CD4-positive, alpha-beta T cell treated with Interleukin-4 for 1 hour (primary cell): Measurements from ENCODE around the gene ZFP92.
"Not testable (repeated sequence)": the region's sequence is repeated elsewhere in the genome, so short reads cannot be mapped to it uniquely, and the experiment has no call there.

Source experiments
- DNase-seq, 2 donors: peaks; one replicate each; pipeline ENCODE4 v3.0.0-alpha.2; 2020 to 2022

The ZFP92 gene

GRCh38 chrX:153387987-153388721, 23.1 kb upstream of the ZFP92 start:
- no peak for DNase-seq

GRCh38 chrX:153388722-153389459, 22.4 kb upstream of the ZFP92 start:
- DNase-seq = no peak

- DNase-seq = not testable (repeated sequence)
Observed at GRCh38 chrX:153389460-153389768, 21.9 kb upstream of the ZFP92 start.

- no peak for DNase-seq
Observed at GRCh38 chrX:153392642-153393321, 18.5 kb upstream of the ZFP92 start.

- no peak for DNase-seq
Observed at GRCh38 chrX:153394612-153395011, 16.7 kb upstream of the ZFP92 start.

GRCh38 chrX:153395613-153396319, 15.5 kb upstream of the ZFP92 start:
- no peak for DNase-seq

- DNase-seq = no peak
Observed at GRCh38 chrX:153396320-153397195, 14.7 kb upstream of the ZFP92 start.

GRCh38 chrX:153397256-153397960, 13.9 kb upstream of the ZFP92 start:
- no peak for DNase-seq

- no peak for DNase-seq
Observed at GRCh38 chrX:153398275-153398960, 12.9 kb upstream of the ZFP92 start.

- DNase-seq = peak; percentile 36 to 37
Observed at GRCh38 chrX:153400146-153401132, 10.8 kb upstream of the ZFP92 start.

GRCh38 chrX:153401133-153401764, 10.0 kb upstream of the ZFP92 start, which contains the start of gene PNMA6E:
TSS of gene PNMA6E (minus strand) at chrX:153401350. CDS start at chrX:153398849, 2,501 bp downstream.
- DNase-seq = no peak

- DNase-seq = not testable (repeated sequence)
Observed at GRCh38 chrX:153404333-153404732, 6.9 kb upstream of the ZFP92 start.

- no peak for DNase-seq
Observed at GRCh38 chrX:153405426-153405825, 5.8 kb upstream of the ZFP92 start.

- DNase-seq = no peak
Observed at GRCh38 chrX:153406011-153406410, 5.3 kb upstream of the ZFP92 start.

- DNase-seq = no peak
Observed at GRCh38 chrX:153406903-153407302, 4.4 kb upstream of the ZFP92 start.

GRCh38 chrX:153407736-153408135, 3.5 kb upstream of the ZFP92 start:
- DNase-seq = no peak

GRCh38 chrX:153408221-153408721, 3.0 kb upstream of the ZFP92 start:
- DNase-seq = no peak

GRCh38 chrX:153408871-153409351, 2.4 kb upstream of the ZFP92 start:
- DNase-seq = no peak
